Measurements from ENCODE around the gene TRMT61B.

Gene TRMT61B

DNA sequence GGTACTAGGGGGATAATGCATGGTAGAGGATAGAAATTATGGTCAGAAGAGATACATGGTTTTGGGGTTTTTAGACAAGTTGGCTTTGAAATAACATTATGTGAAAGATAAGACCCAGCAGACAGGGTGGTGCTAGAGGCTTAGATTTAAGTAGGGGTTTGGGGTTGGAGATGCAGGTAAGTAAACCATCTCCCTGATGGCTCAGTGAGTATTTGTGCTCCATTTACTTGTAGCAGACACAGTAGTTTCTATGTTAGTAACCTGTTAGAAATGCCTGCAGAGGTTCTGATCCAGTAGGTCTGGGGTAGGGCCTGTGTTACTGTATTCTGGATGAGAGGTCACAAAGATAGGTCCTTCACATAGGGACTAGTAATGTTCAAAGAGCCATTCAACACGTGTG lies 38.1 kb upstream of the TRMT61B start (continued):
- TF ChIP-seq, protein P1, sequence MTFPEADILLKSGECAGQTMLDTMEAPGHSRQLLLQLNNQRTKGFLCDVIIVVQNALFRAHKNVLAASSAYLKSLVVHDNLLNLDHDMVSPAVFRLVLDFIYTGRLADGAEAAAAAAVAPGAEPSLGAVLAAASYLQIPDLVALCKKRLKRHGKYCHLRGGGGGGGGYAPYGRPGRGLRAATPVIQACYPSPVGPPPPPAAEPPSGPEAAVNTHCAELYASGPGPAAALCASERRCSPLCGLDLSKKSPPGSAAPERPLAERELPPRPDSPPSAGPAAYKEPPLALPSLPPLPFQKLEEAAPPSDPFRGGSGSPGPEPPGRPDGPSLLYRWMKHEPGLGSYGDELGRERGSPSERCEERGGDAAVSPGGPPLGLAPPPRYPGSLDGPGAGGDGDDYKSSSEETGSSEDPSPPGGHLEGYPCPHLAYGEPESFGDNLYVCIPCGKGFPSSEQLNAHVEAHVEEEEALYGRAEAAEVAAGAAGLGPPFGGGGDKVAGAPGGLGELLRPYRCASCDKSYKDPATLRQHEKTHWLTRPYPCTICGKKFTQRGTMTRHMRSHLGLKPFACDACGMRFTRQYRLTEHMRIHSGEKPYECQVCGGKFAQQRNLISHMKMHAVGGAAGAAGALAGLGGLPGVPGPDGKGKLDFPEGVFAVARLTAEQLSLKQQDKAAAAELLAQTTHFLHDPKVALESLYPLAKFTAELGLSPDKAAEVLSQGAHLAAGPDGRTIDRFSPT (tag by site-specific recombination; IDR thresholded peaks at IDR 0.05), result no peak
- TF ChIP-seq, protein P2, sequence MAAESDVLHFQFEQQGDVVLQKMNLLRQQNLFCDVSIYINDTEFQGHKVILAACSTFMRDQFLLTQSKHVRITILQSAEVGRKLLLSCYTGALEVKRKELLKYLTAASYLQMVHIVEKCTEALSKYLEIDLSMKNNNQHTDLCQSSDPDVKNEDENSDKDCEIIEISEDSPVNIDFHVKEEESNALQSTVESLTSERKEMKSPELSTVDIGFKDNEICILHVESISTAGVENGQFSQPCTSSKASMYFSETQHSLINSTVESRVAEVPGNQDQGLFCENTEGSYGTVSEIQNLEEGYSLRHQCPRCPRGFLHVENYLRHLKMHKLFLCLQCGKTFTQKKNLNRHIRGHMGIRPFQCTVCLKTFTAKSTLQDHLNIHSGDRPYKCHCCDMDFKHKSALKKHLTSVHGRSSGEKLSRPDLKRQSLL (tag by site-specific recombination; IDR thresholded peaks at IDR 0.05), result no peak
- no peak for TF ChIP-seq HOXC10 (CRISPR knock-in tag; IDR thresholded peaks at IDR 0.05)
- TF ChIP-seq ZNF350 (tag by site-specific recombination; IDR thresholded peaks at IDR 0.05), result no peak
- TF ChIP-seq ZNF664 (tag by site-specific recombination; IDR thresholded peaks at IDR 0.05), result no peak
- TF ChIP-seq ZNF660 (tag by site-specific recombination; IDR thresholded peaks at IDR 0.05), result no peak

GRCh38 chr2:28906821-28907220 lies 36.7 kb upstream of the TRMT61B start:
- CTCF ChIA-PET, result no interaction called here
- TF ChIP-seq ZNF155 (tag by site-specific recombination; IDR thresholded peaks at IDR 0.05), result no peak
- TF ChIP-seq ZNF776 (tag by site-specific recombination; IDR thresholded peaks at IDR 0.05; ENCODE audit: borderline replicate concordance), result no peak
- TF ChIP-seq SCRT1 (tag by site-specific recombination; IDR thresholded peaks at IDR 0.05; ENCODE audit: borderline replicate concordance), result no peak
- no peak for TF ChIP-seq YY1 (tag by site-specific recombination; IDR thresholded peaks at IDR 0.05)
- TF ChIP-seq ZNF473 (tag by site-specific recombination; IDR thresholded peaks at IDR 0.05), result no peak
- no peak for TF ChIP-seq ZNF707 (tag by site-specific recombination; IDR thresholded peaks at IDR 0.05)
- no peak for TF ChIP-seq ZNF221 (tag by site-specific recombination; IDR thresholded peaks at IDR 0.05; ENCODE audit: borderline replicate concordance)
- TF ChIP-seq SALL2 (tag by site-specific recombination; IDR thresholded peaks at IDR 0.05; ENCODE audit: borderline replicate concordance), result no peak
- no peak for TF ChIP-seq ZNF248 (tag by site-specific recombination; IDR thresholded peaks at IDR 0.05)
- no peaks in the 10 kb centered on the region for H3K4me1 ChIP-seq (ENCODE audit: control insufficient read depth, insufficient read depth, low read length)
- POLR2A ChIA-PET, result no interaction called here
- H3K27ac ChIP-seq (ENCODE audit: extremely low read depth, low read depth, low read length), result no peak overlapping the region
- H3K4me3 ChIP-seq (ENCODE audit: low read depth, low read length), result no peak overlapping the region
- peaks cover 71 to 91% of the 10 kb centered on the region in 2 experiments for H3K36me3 ChIP-seq (ENCODE audit: control insufficient read depth in 2 of 2, insufficient read depth in 1 of 2, low read length in 2 of 2)
- H3K9me3 ChIP-seq (ENCODE audit: control insufficient read depth, insufficient read depth, low read depth, low read length), result no peaks in the 10 kb centered on the region

DNA sequence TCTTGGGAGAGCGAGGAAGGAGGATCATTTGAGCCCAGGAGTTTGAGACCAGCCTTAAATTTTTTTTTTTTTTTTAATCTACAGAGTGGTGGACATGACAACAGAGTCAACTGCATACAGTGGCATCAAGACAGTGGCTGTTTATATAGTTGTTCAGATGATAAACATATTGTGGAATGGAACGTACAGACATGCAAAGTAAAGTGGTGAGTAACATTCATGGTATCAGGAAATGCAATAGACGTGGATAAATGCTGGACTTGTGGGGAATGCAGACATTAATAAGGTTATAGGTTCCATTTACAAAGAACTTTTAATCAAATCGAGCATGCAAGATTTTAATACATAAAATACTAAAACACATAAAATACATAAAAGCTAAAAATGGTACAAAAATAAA lies 36.3 kb upstream of the TRMT61B start:
- H3K27ac ChIP-seq (ENCODE audit: extremely low read depth, low read depth, low read length), result no peak overlapping the region
- no peaks in the 10 kb centered on the region for H3K4me1 ChIP-seq (ENCODE audit: control insufficient read depth, insufficient read depth, low read length)
- ChIA-PET CTCF (no interaction called here), POLR2A (no interaction called here)
- H3K9me3 ChIP-seq (ENCODE audit: control insufficient read depth, insufficient read depth, low read depth, low read length), result no peaks in the 10 kb centered on the region
- H3K36me3 ChIP-seq (ENCODE audit: control insufficient read depth in 2 of 2, insufficient read depth in 1 of 2, low read length in 2 of 2), result peaks cover 67 to 91% of the 10 kb centered on the region in 2 experiments
- H3K4me3 ChIP-seq (ENCODE audit: low read depth, low read length), result no peak overlapping the region
- TF ChIP-seq ZNF704 (tag by site-specific recombination; IDR thresholded peaks at IDR 0.05) (no peak), ZNF707 (tag by site-specific recombination; IDR thresholded peaks at IDR 0.05) (no peak), YY1 (tag by site-specific recombination; IDR thresholded peaks at IDR 0.05) (no peak), KLF10 (tag by site-specific recombination; IDR thresholded peaks at IDR 0.05) (no peak), ZNF571 (tag by site-specific recombination; IDR thresholded peaks at IDR 0.05) (no peak), ZNF223 (tag by site-specific recombination; IDR thresholded peaks at IDR 0.05) (no peak), ZNF747 (tag by site-specific recombination; IDR thresholded peaks at IDR 0.05) (no peak), ZBTB7A (tag by site-specific recombination; IDR thresholded peaks at IDR 0.05; ENCODE audit: low read depth) (no peak), ZNF677 (tag by site-specific recombination; IDR thresholded peaks at IDR 0.05) (no peak), ZNF132 (tag by site-specific recombination; IDR thresholded peaks at IDR 0.05; ENCODE audit: borderline replicate concordance) (no peak), ZNF37A (tag by site-specific recombination; IDR thresholded peaks at IDR 0.05) (no peak), ZNF514 (tag by site-specific recombination; IDR thresholded peaks at IDR 0.05) (no peak), ZNF174 (tag by site-specific recombination; IDR thresholded peaks at IDR 0.05) (no peak)
- TF ChIP-seq, protein P2 (tag by site-specific recombination; IDR thresholded peaks at IDR 0.05), result no peak
- TF ChIP-seq, protein P3, sequence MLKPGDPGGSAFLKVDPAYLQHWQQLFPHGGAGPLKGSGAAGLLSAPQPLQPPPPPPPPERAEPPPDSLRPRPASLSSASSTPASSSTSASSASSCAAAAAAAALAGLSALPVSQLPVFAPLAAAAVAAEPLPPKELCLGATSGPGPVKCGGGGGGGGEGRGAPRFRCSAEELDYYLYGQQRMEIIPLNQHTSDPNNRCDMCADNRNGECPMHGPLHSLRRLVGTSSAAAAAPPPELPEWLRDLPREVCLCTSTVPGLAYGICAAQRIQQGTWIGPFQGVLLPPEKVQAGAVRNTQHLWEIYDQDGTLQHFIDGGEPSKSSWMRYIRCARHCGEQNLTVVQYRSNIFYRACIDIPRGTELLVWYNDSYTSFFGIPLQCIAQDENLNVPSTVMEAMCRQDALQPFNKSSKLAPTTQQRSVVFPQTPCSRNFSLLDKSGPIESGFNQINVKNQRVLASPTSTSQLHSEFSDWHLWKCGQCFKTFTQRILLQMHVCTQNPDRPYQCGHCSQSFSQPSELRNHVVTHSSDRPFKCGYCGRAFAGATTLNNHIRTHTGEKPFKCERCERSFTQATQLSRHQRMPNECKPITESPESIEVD (tag by site-specific recombination; IDR thresholded peaks at IDR 0.05), result no peak
- TF ChIP-seq, protein P4, sequence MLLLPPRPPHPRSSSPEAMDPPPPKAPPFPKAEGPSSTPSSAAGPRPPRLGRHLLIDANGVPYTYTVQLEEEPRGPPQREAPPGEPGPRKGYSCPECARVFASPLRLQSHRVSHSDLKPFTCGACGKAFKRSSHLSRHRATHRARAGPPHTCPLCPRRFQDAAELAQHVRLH (tag by site-specific recombination; IDR thresholded peaks at IDR 0.05), result no peak

All from HEK293 (cell line).